COLO668 (cell line): ENCODE results near the gene COL1A1.

Experiments used
- DNase-seq: peaks from one replicate; lab custom pipeline; 2025; ENCODE audit not compliant: unreplicated experiment; lab: John Stamatoyannopoulos, UW

The COL1A1 gene

GRCh38 chr17:50157891-50158290 is 43.5 kb downstream of the COL1A1 start:
- no peak for DNase-seq

GRCh38 chr17:50155115-50155819 is 46.2 kb downstream of the COL1A1 start:
- no peak for DNase-seq

GRCh38 chr17:50154604-50155003 is 46.8 kb downstream of the COL1A1 start:
- DNase-seq: no peak

GRCh38 chr17:50153650-50154575 is 47.5 kb downstream of the COL1A1 start:
- DNase-seq: no peak

GRCh38 chr17:50152736-50153135 is 48.7 kb downstream of the COL1A1 start:
- DNase-seq: no peak

- peak; percentile 69 for DNase-seq
Measured at GRCh38 chr17:50151937-50152547, 49.4 kb downstream of the COL1A1 start.

- peak; percentile 84 for DNase-seq
Measured at GRCh38 chr17:50151041-50151936, 50.1 kb downstream of the COL1A1 start.

GRCh38 chr17:50150354-50151040 is 50.9 kb downstream of the COL1A1 start, which contains the start of gene PPP1R9B:
Gene PPP1R9B, minus strand, starts transcription at chr17:50150677. Its CDS starts 164 bp downstream, at chr17:50150513.
- peak; percentile 61 for DNase-seq

GRCh38 chr17:50149417-50150353 is 51.7 kb downstream of the COL1A1 start:
- peak; percentile 83 for DNase-seq

- no peak for DNase-seq
Measured at GRCh38 chr17:50149091-50149416, 52.4 kb downstream of the COL1A1 start.

- DNase-seq: peak; percentile 23
Measured at GRCh38 chr17:50148226-50149090, 53.0 kb downstream of the COL1A1 start.

- peak; percentile 11 for DNase-seq
Measured at GRCh38 chr17:50147841-50148225, 53.6 kb downstream of the COL1A1 start.

- no peak for DNase-seq
Measured at GRCh38 chr17:50146927-50147665, 54.3 kb downstream of the COL1A1 start.

GRCh38 chr17:50146230-50146926 is 55.1 kb downstream of the COL1A1 start:
- DNase-seq: no peak

GRCh38 chr17:50145532-50146229 is 55.8 kb downstream of the COL1A1 start:
- DNase-seq: no peak

GRCh38 chr17:50144845-50145531 is 56.4 kb downstream of the COL1A1 start:
- no peak for DNase-seq
